PFSK-1 (cell line): ENCODE data around the gene COMMD3.

ENCODE experiments used
- POLR2AphosphoS5 ChIP-seq: IDR thresholded peaks from 2 replicates; pipeline ENCODE4 v1.6.1; 2012; ENCODE audit warnings: low read depth, mild to moderate bottlenecking, control low read depth, low read length, moderate library complexity
- REST ChIP-seq, 2 experiments: IDR thresholded peaks; 2 replicates each; pipeline versions ENCODE4 v1.6.1 to v1.8.0; 2011 to 2012; ENCODE audit warnings: low read depth in 2 of 2, low read length in 2 of 2, control low read depth in 1 of 2, inconsistent platforms in 1 of 2, mild to moderate bottlenecking in 1 of 2, moderate library complexity in 1 of 2; ENCODE audit not compliant: insufficient read depth in 1 of 2
- SIN3A ChIP-seq: IDR thresholded peaks from 2 replicates; pipeline ENCODE4 v1.6.1; 2012; ENCODE audit warnings: mild to moderate bottlenecking, low read length, moderate library complexity, borderline replicate concordance; ENCODE audit not compliant: insufficient read depth

- TF ChIP-seq SIN3A (no peak), POLR2AphosphoS5 (no peak), REST (IDR thresholded peaks at IDR 0.05; ENCODE audit: insufficient read depth in 1 of 2, low read depth in 2 of 2, low read length in 2 of 2) (no peak)
These were observed 5.3 kb upstream of the COMMD3 start for GRCh38 chr10:22310928-22311327.
